ENCODE measurements around the gene GTF2A1L. TPM values are rescaled to one million over a fixed set of nuclear protein-coding genes. Genes with fewer than 3 reads are reported as not detected.

The GTF2A1L gene, protein sequence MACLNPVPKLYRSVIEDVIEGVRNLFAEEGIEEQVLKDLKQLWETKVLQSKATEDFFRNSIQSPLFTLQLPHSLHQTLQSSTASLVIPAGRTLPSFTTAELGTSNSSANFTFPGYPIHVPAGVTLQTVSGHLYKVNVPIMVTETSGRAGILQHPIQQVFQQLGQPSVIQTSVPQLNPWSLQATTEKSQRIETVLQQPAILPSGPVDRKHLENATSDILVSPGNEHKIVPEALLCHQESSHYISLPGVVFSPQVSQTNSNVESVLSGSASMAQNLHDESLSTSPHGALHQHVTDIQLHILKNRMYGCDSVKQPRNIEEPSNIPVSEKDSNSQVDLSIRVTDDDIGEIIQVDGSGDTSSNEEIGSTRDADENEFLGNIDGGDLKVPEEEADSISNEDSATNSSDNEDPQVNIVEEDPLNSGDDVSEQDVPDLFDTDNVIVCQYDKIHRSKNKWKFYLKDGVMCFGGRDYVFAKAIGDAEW
- 0.13 TPM in 1 of 2 replicates, not detected in the other for total RNA-seq

DNA sequence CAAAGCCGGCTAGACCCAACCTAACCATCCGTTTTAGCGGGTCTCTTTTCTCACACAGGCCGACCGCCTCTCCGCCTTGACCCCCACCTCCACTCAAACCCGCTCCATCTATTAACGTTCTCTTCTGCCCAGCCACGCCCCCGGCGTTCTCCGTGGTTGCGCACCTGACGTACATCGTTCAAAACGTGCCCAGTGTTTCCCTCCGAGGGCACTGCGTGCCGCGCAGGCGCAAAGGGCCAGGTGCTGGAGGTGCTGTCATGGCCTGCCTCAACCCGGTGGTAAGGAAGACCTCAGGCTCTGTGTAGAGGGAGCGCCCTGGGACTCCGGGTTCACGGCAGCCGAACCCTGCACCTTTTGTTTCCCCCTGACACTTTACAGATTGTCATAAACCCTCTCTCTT lies at the start of gene GTF2A1L:
Gene GTF2A1L, plus strand, starts transcription at position 239 of the 400 bp plus-strand sequence. Its CDS starts 19 bp downstream, at position 258.

Other genes starting within 250 kb of the GTF2A1L start
- gene PPP1R21, start 177.1 kb upstream of the GTF2A1L start, total RNA-seq = 7.7 and 10.4 TPM in 2 replicates
- gene STON1, start 87.7 kb upstream of the GTF2A1L start, total RNA-seq = 2.1 and 4.6 TPM in 2 replicates
- not detected in 2 replicates for gene LHCGR, start 137.9 kb downstream of the GTF2A1L start, total RNA-seq